ENCODE results near the gene MPZL2.

DNA sequence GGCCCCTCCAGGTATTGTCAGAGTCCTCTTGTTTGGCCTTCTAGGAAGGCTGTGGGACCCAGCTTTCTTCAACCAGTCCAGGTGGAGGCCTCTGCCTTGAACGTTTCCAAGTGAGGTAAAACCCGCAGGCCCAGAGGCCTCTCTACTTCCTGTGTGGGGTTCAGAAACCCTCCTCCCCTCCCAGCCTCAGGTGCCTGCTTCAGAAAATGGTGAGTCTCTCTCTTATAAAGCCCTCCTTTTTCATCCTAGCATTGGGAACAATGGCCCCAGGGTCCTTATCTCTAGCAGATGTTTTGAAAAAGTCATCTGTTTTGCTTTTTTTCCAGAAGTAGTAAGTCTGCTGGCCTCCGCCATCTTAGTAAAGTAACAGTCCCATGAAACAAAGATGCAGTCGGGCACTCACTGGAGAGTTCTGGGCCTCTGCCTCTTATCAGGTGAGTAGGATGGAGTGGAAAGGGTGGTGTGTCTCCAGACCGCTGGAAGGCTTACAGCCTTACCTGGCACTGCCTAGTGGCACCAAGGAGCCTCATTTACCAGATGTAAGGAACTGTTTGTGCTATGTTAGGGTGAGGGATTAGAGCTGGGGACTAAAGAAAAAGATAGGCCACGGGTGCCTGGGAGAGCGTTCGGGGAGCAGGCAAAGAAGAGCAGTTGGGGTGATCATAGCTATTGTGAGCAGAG is 40.6 kb upstream of the MPZL2 start, which contains the start of gene CD3E:
- TF ChIP-seq, protein P1, sequence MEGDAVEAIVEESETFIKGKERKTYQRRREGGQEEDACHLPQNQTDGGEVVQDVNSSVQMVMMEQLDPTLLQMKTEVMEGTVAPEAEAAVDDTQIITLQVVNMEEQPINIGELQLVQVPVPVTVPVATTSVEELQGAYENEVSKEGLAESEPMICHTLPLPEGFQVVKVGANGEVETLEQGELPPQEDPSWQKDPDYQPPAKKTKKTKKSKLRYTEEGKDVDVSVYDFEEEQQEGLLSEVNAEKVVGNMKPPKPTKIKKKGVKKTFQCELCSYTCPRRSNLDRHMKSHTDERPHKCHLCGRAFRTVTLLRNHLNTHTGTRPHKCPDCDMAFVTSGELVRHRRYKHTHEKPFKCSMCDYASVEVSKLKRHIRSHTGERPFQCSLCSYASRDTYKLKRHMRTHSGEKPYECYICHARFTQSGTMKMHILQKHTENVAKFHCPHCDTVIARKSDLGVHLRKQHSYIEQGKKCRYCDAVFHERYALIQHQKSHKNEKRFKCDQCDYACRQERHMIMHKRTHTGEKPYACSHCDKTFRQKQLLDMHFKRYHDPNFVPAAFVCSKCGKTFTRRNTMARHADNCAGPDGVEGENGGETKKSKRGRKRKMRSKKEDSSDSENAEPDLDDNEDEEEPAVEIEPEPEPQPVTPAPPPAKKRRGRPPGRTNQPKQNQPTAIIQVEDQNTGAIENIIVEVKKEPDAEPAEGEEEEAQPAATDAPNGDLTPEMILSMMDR (IDR thresholded peaks at IDR 0.05): no peak
- peak in 1 of 4 donors; percentile 14 for TF ChIP-seq POLR2A (IDR thresholded peaks at IDR 0.05)

All from esophagus squamous epithelium (tissue), 4 donors.